H1 (cell line): ENCODE measurements around the gene ZC3H8. TPM values are rescaled to one million over a fixed set of nuclear protein-coding genes. Genes with fewer than 3 reads are reported as not detected.

Experiments used
- CTCF ChIA-PET: fragments of 300-600 bp; sonication (Branson Sonifier 250); formaldehyde crosslinking; loops from one replicate; lab custom pipeline; 2021; ENCODE audit not compliant: partially characterized antibody; lab: Charles Lee
- POLR2A ChIA-PET: fragments of 300-600 bp; sonication (Branson Sonifier 250); formaldehyde crosslinking; loops from one replicate; lab custom pipeline; 2021; ENCODE audit warnings: inconsistent platforms; ENCODE audit not compliant: partially characterized antibody; lab: Charles Lee
- DNase-seq, 2 experiments: peaks; one replicate each; pipeline versions ENCODE4 v3.0.0 to v3.0.0-alpha.2; 2010 to 2022; ENCODE audit warnings: low spot score in 2 of 2, low read depth in 1 of 2, mixed read lengths in 1 of 2
- FAIRE-seq: peaks from 2 replicates; lab custom pipeline; 2011; peaks lifted over from hg19 to GRCh38; lab: Jason Lieb, UNC
- H2AFZ ChIP-seq: 2 replicates; pipeline ENCODE4 v1.8.1; 2012; ENCODE audit warnings: low read length, inconsistent platforms
- H2AK5ac ChIP-seq: 2 replicates; pipeline ENCODE4 v1.6.1; 2013; ENCODE audit warnings: low read depth, low read length
- H2BK120ac ChIP-seq: replicated peaks from 2 replicates; pipeline ENCODE3; 2013; ENCODE audit warnings: low read depth, low read length, inconsistent platforms
- H2BK12ac ChIP-seq: 2 replicates; pipeline ENCODE4 v1.6.1; 2013; ENCODE audit warnings: low read depth, low read length
- H2BK15ac ChIP-seq: 2 replicates; pipeline ENCODE4 v1.6.1; 2013; ENCODE audit warnings: low read length
- H2BK20ac ChIP-seq: 2 replicates; pipeline ENCODE4 v1.6.1; 2013; ENCODE audit warnings: low read length
- H2BK5ac ChIP-seq: 2 replicates; pipeline ENCODE4 v1.6.1; 2013; ENCODE audit warnings: low read depth, low read length
- H3K14ac ChIP-seq: 2 replicates; pipeline ENCODE4 v1.6.1; 2013; ENCODE audit warnings: inconsistent platforms; ENCODE audit not compliant: insufficient read length
- H3K18ac ChIP-seq: 2 replicates; pipeline ENCODE4 v1.6.1; 2013; ENCODE audit warnings: low read length; ENCODE audit errors: extremely low read depth
- H3K23ac ChIP-seq: 2 replicates; pipeline ENCODE4 v1.6.1; 2013; ENCODE audit warnings: inconsistent platforms; ENCODE audit not compliant: insufficient read length
- H3K23me2 ChIP-seq: 2 replicates; pipeline ENCODE4 v1.6.1; 2013; ENCODE audit warnings: low read depth, low read length
- H3K27ac ChIP-seq: 2 replicates; pipeline ENCODE4 v1.6.1; 2011; ENCODE audit warnings: low read depth, low read length, inconsistent platforms
- H3K27me3 ChIP-seq, 4 experiments: replicated peaks in 1 of 4; 1 replicate in 1 of 4; 2 replicates in 3 of 4; pipeline versions ENCODE4 v1.6.1 to v1.8.1; 2011 to 2013; ENCODE audit warnings: low read length in 3 of 4, mild to moderate bottlenecking in 3 of 4, inconsistent platforms in 2 of 4, mixed read lengths in 2 of 4, moderate library complexity in 1 of 4; ENCODE audit not compliant: control insufficient read depth in 3 of 4, insufficient read depth in 3 of 4; ENCODE audit errors: extremely low read depth in 1 of 4
- H3K36me3 ChIP-seq, 4 experiments: 2 replicates each; pipeline versions ENCODE4 v1.6.1 to v1.8.1; 2011 to 2013; ENCODE audit warnings: mild to moderate bottlenecking in 4 of 4, low read length in 3 of 4, moderate library complexity in 2 of 4, control low read depth in 1 of 4, inconsistent platforms in 1 of 4; ENCODE audit not compliant: insufficient read depth in 4 of 4, control insufficient read depth in 2 of 4
- H3K4ac ChIP-seq: replicated peaks from 2 replicates; pipeline ENCODE3; 2013; ENCODE audit warnings: low read length, low read depth, mixed read lengths, inconsistent platforms; ENCODE audit not compliant: insufficient read length
- H3K4me1 ChIP-seq, 4 experiments: replicated peaks in 1 of 4; 1 replicate in 1 of 4; 2 replicates in 3 of 4; pipeline versions ENCODE4 v1.6.1 to v1.8.1; 2011 to 2013; ENCODE audit warnings: low read length in 3 of 4, inconsistent platforms in 2 of 4, mixed read lengths in 1 of 4; ENCODE audit not compliant: insufficient read depth in 4 of 4, control insufficient read depth in 3 of 4
- H3K4me2 ChIP-seq, 2 experiments: 2 replicates each; pipeline versions ENCODE4 v1.6.1 to v1.8.1; 2011 to 2013; ENCODE audit warnings: low read depth in 2 of 2, low read length in 2 of 2, control low read depth in 1 of 2, inconsistent platforms in 1 of 2, mild to moderate bottlenecking in 1 of 2; ENCODE audit not compliant: insufficient read depth in 1 of 2
- H3K4me3 ChIP-seq, 4 experiments: fragments of 200-600, 300-600 bp in 1 of 4; sonication (generic), shearing (Covaris generic), sonication (Bioruptor Twin) in 1 of 4; 2 replicates each; pipeline versions ENCODE4 v1.5.1 to v1.8.1; 2011 to 2016; ENCODE audit warnings: low read length in 4 of 4, low read depth in 3 of 4, control low read depth in 2 of 4, inconsistent platforms in 2 of 4, mild to moderate bottlenecking in 2 of 4, mixed read lengths in 1 of 4, moderate library complexity in 1 of 4; ENCODE audit not compliant: insufficient read depth in 2 of 4; ENCODE audit errors: extremely low read depth in 1 of 4
- H3K56ac ChIP-seq: replicated peaks from 2 replicates; pipeline ENCODE3; 2013; ENCODE audit warnings: low read depth, mild to moderate bottlenecking, mixed read lengths, low read length, inconsistent platforms; ENCODE audit not compliant: insufficient read length
- H3K79me1 ChIP-seq: 2 replicates; pipeline ENCODE4 v1.6.1; 2013; ENCODE audit warnings: low read depth, low read length, control low read depth
- H3K79me2 ChIP-seq, 2 experiments: 2 replicates each; pipeline versions ENCODE4 v1.6.1 to v1.8.1; 2012 to 2013; ENCODE audit warnings: low read length in 2 of 2, mild to moderate bottlenecking in 2 of 2, inconsistent platforms in 1 of 2; ENCODE audit not compliant: insufficient read depth in 2 of 2, control insufficient read depth in 1 of 2
- H3K9ac ChIP-seq, 4 experiments: replicated peaks in 1 of 4; 1 replicate in 1 of 4; 2 replicates in 3 of 4; pipeline versions ENCODE4 v1.6.1 to v1.8.1; 2011 to 2013; ENCODE audit warnings: low read depth in 3 of 4, low read length in 3 of 4, control low read depth in 2 of 4, mild to moderate bottlenecking in 2 of 4, moderate library complexity in 2 of 4, inconsistent platforms in 1 of 4; ENCODE audit errors: extremely low read depth in 1 of 4
- H3K9me3 ChIP-seq, 2 experiments: 2 replicates each; pipeline versions ENCODE4 v1.6.1 to v1.8.1; 2012 to 2013; ENCODE audit warnings: mild to moderate bottlenecking in 2 of 2, moderate library complexity in 2 of 2, control low read depth in 1 of 2, inconsistent platforms in 1 of 2, low read depth in 1 of 2, low read length in 1 of 2, mixed read lengths in 1 of 2; ENCODE audit not compliant: insufficient read depth in 2 of 2
- H4K20me1 ChIP-seq, 2 experiments: replicated peaks in 1 of 2; 2 replicates each; pipeline versions ENCODE3 to v1.8.1; 2011 to 2013; ENCODE audit warnings: inconsistent platforms in 2 of 2, low read length in 2 of 2, mild to moderate bottlenecking in 1 of 2; ENCODE audit not compliant: insufficient read depth in 2 of 2, control insufficient read depth in 1 of 2
- H4K5ac ChIP-seq: 2 replicates; pipeline ENCODE4 v1.6.1; 2013; ENCODE audit warnings: low read length, low read depth, mixed read lengths, inconsistent platforms; ENCODE audit not compliant: insufficient read length
- H4K8ac ChIP-seq: 2 replicates; pipeline ENCODE4 v1.8.0; 2013; ENCODE audit warnings: mild to moderate bottlenecking, moderate library complexity, low read length, inconsistent platforms; ENCODE audit not compliant: insufficient read depth; ENCODE audit errors: extremely low read depth
- H4K91ac ChIP-seq: replicated peaks from 2 replicates; pipeline ENCODE3; 2013; ENCODE audit warnings: low read length, mixed read lengths, inconsistent platforms; ENCODE audit not compliant: insufficient read length
- CTCF ChIP-seq, 3 experiments: IDR thresholded peaks; 1 replicate in 2 of 3; 2 replicates in 1 of 3; pipeline versions ENCODE4 v1.5.1 to v1.6.1; 2011; ENCODE audit warnings: low read length in 3 of 3, mild to moderate bottlenecking in 3 of 3, inconsistent platforms in 2 of 3, low read depth in 1 of 3, moderate library complexity in 1 of 3; ENCODE audit not compliant: insufficient read depth in 1 of 3; ENCODE audit errors: control extremely low read depth in 1 of 3
- GTF2F1 ChIP-seq: IDR thresholded peaks from 2 replicates; pipeline ENCODE4 v1.6.1; 2012; ENCODE audit warnings: low read depth, low read length, improper control_type of control experiment, borderline replicate concordance
- POU5F1 ChIP-seq: IDR thresholded peaks from 2 replicates; pipeline ENCODE4 v1.6.1; 2011; ENCODE audit warnings: low read depth, mild to moderate bottlenecking, low read length, moderate library complexity
- TAF7 ChIP-seq: optimal IDR thresholded peaks from 2 replicates; pipeline ENCODE3; 2011; ENCODE audit warnings: low read depth, mild to moderate bottlenecking, inconsistent platforms, low read length, moderate library complexity, borderline replicate concordance
- TBP ChIP-seq: IDR thresholded peaks from 2 replicates; pipeline ENCODE4 v1.6.1; 2011; ENCODE audit warnings: low read depth, low read length, improper control_type of control experiment
- USF2 ChIP-seq: IDR thresholded peaks from 2 replicates; pipeline ENCODE4 v1.6.1; 2011; ENCODE audit warnings: low read length, improper control_type of control experiment
- WGBS, 2 experiments: shearing (Covaris generic) in 1 of 2; methylation state at CpG; one replicate each; pipeline versions ENCODE4 v1.1.6 to v1.1.7; 2013 to 2015; ENCODE audit warnings: low lambda C conversion rate in 2 of 2, mixed read lengths in 2 of 2, inconsistent platforms in 1 of 2, low coverage in 1 of 2, missing lambda C conversion rate in 1 of 2; ENCODE audit not compliant: insufficient replicate concordance in 2 of 2, insufficient coverage in 1 of 2, insufficient read length in 1 of 2; ENCODE audit errors: extremely low coverage in 1 of 2, missing lambda C conversion rate in 1 of 2; 5-methylcytosine and 5-hydroxymethylcytosine counted together
- polyA plus RNA-seq, 7 experiments: library from polyadenylated mRNA; depleted of rRNA in 3 of 7; stranded (reverse) in 5 of 7; unstranded in 2 of 7; fragments of >200 nt in 5 of 7; fragments of 200-250 nt in 2 of 7; gene quantifications; 1 replicate in 5 of 7; 2 replicates in 1 of 7; 4 replicates in 1 of 7; pipeline versions ENCODE4 v1.2.1 to v1.2.3, GENCODE V29; 2011 to 2013; ENCODE audit warnings: missing spikeins in 2 of 7, mixed read lengths in 2 of 7
- total RNA-seq: library from RNA; stranded (reverse); fragmentation: NEBNext Ultra II Directional; extraction: Animal tissue kit (Norgen Biotek cat#: 25700); gene quantifications from 2 replicates; pipeline ENCODE4 v1.2.1, GENCODE V29; 2021

The ZC3H8 gene
- total and polyA plus RNA-seq, 2 of the 8 experiments (the other 6 are each of a cell fraction or from before 2014, with no cell fraction given), result 1.9 to 7.1 TPM

- H3K79me1 ChIP-seq, result no peaks in the 10 kb centered on the region
- H3K9ac ChIP-seq, result no peak overlapping the region
- no peak for FAIRE-seq
- TF ChIP-seq TBP, result no peak
- no peak for TF ChIP-seq USF2
- TF ChIP-seq GTF2F1, result no peak
- no peak for TF ChIP-seq TAF7
- no peak for TF ChIP-seq CTCF (IDR thresholded peaks at IDR 0.05; ENCODE audit: control extremely low read depth in 1 of 3, insufficient read depth in 1 of 3, low read depth in 1 of 3, low read length in 3 of 3)
- TF ChIP-seq POU5F1, result no peak
Measured at GRCh38 chr2:112197868-112198267, 57.0 kb downstream of the ZC3H8 start.

More at GRCh38 chr2:112197868-112198267, 57.0 kb downstream of the ZC3H8 start:
- H2BK20ac ChIP-seq, result no peak overlapping the region
- WGBS, 2 experiments, result 95% methylated on average over 1 of the region's 1 CpG; no CpG with 5 or more reads in 1 of the 2 experiments
- no peak overlapping the region for H3K4me2 ChIP-seq
- no peak overlapping the region for H2BK12ac ChIP-seq
- H3K27me3 ChIP-seq, result no peaks in the 10 kb centered on the region
- H2AK5ac ChIP-seq, result no peak overlapping the region
- H3K23me2 ChIP-seq, result no peaks in the 10 kb centered on the region
- no peaks in the 10 kb centered on the region; a peak in 1 of 7 replicates for H3K4me1 ChIP-seq
- H2BK5ac ChIP-seq, result no peak overlapping the region
- no peak overlapping the region for H2AFZ ChIP-seq
- H4K91ac ChIP-seq, result no peak overlapping the region
- no peak for DNase-seq
- H3K9me3 ChIP-seq, result no peaks in the 10 kb centered on the region
- no peak overlapping the region for H3K18ac ChIP-seq
- no peak overlapping the region for H4K8ac ChIP-seq
- H4K20me1 ChIP-seq, result no peaks in the 10 kb centered on the region
- ChIA-PET POLR2A (interaction anchor here (0.7 kb wide), 1 partner anchor 18 kb away, joined by 4 read pairs; no protein-coding TSS in a partner anchor), CTCF (interaction anchor here (0.7 kb wide), 1 partner anchor 27 kb away, joined by 3 read pairs; no protein-coding TSS in a partner anchor)
- no peak overlapping the region for H4K5ac ChIP-seq
- H3K36me3 ChIP-seq, result no peaks in the 10 kb centered on the region
- H3K27ac ChIP-seq, result no peak overlapping the region
- H3K14ac ChIP-seq, result no peak overlapping the region
- H2BK120ac ChIP-seq, result no peak overlapping the region
- no peak overlapping the region for H3K4me3 ChIP-seq
- H3K56ac ChIP-seq, result no peak overlapping the region
- no peak overlapping the region for H3K23ac ChIP-seq
- H3K79me2 ChIP-seq, result no peaks in the 10 kb centered on the region
- no peak overlapping the region for H3K4ac ChIP-seq
- H2BK15ac ChIP-seq, result no peak overlapping the region
